Activated CD8-positive, alpha-beta memory T cell treated with anti-CD3 and anti-CD28 coated beads, Interleukin-2, amount 10 ng/mL, durations not matched to agents 7 days and 5 days (primary cell): ENCODE measurements around the gene NRIP3. TPM values are rescaled to one million over a fixed set of nuclear protein-coding genes. Genes with fewer than 3 reads are reported as not detected.
A peak's percentile ranks its signal among the peaks of the same experiment; 100 is the strongest.
"Not testable (repeated sequence)": the region's sequence is repeated elsewhere in the genome, so short reads cannot be mapped to it uniquely, and the experiment has no call there.

Experiments used
- ATAC-seq: fragments of 150-1000 bp; cut with Tn5 transposase; one replicate; pipeline ENCODE4 v1.10.0; 2021; ENCODE audit warnings: moderate library complexity
- CTCF ChIA-PET: fragments of 350-600 bp; sonication (Branson Sonifier 250); formaldehyde crosslinking; loops from one replicate; lab custom pipeline; 2021; ENCODE audit warnings: antibody characterized with exemption; lab: Charles Lee
- DNase-seq: peaks from one replicate; pipeline ENCODE4 v3.0.0-alpha.2; 2020
- H3K27ac Mint-ChIP-seq: one replicate; pipeline ENCODE4 v1.8.0; 2021; ENCODE audit warnings: mild to moderate bottlenecking, mixed read lengths
- H3K27me3 Mint-ChIP-seq: one replicate; pipeline ENCODE4 v1.8.0; 2021; ENCODE audit warnings: mixed read lengths
- H3K36me3 Mint-ChIP-seq: one replicate; pipeline ENCODE4 v1.8.0; 2021; ENCODE audit warnings: mild to moderate bottlenecking, mixed read lengths
- H3K4me1 Mint-ChIP-seq: one replicate; pipeline ENCODE4 v1.8.0; 2021; ENCODE audit warnings: mixed read lengths
- H3K4me3 Mint-ChIP-seq: one replicate; pipeline ENCODE4 v1.8.0; 2021; ENCODE audit warnings: mild to moderate bottlenecking, moderate library complexity, mixed read lengths
- H3K9me3 Mint-ChIP-seq: one replicate; pipeline ENCODE4 v1.8.0; 2022; ENCODE audit warnings: low read depth, mixed read lengths
- total RNA-seq, 2 experiments: library from RNA; stranded (reverse); gene quantifications; one replicate each; pipeline ENCODE4 v1.2.3, GENCODE V29; 2021

The NRIP3 gene
- total RNA-seq, 2 experiments from 2014 or later = 0.91 to 2.1 TPM

DNA sequence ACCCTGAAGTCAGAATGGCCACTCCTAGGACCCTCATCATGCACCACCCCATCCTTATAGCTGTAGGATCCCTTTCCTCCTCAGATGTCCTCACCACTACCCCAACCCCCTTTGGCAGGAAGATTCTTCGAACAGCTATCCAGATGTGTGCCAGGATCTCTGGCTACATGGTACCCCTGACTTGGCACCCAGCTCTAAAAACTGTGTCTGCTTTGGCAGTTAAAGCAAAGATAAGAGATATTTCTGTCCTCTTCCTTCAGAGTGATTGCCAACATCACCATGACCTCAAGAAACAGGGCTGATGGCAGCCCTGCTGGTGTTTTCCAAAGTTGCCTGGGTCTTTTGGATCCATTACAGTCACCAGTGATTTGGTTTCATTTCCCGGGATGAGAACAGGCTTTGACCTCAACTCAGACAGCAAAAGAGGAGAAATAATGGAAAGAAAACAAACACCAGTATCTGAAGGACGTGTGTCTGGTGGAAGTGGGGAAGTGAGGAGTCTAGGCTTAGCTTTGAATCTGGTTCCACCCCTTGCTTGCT, 4.3 kb upstream of the NRIP3 start:
- Mint-ChIP-seq H3K4me3 (no peak overlapping the region), H3K27me3 (peaks cover 63% of the 10 kb centered on the region), H3K36me3 (no peaks in the 10 kb centered on the region), H3K4me1 (peaks cover 9% of the 10 kb centered on the region), H3K27ac (no peak overlapping the region), H3K9me3 (no peaks in the 10 kb centered on the region)
- CTCF ChIA-PET = no interaction called here
- ATAC-seq (no peak), DNase-seq (no peak)

DNA sequence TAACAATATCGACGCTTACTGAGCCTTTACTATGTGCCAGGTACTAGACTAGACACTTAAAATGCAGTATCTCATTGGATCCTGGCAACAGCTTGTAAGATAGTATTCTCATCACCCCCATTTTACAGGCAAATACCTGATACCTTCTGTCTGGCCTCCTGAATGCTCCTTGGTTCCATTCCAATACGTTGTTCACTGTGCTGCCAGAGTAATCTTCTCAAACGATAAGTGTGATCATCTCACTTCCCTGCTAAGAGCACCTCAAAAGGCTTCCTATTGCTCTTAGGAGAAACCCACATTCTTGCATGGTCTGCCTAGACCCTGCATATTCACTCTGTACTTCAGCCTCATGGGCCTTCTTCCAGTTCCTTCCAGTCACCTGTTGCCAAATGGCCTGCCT, 1.3 kb upstream of the NRIP3 start:
- no peaks in the 10 kb centered on the region for H3K9me3 Mint-ChIP-seq
- DNase-seq (no peak), ATAC-seq (no peak)
- CTCF ChIA-PET = interaction anchor here (2.8 kb wide), 1 partner anchor 11 kb away, joined by 24 read pairs; no protein-coding TSS in a partner anchor
- peaks cover 23% of the 10 kb centered on the region for H3K4me1 Mint-ChIP-seq
- no peaks in the 10 kb centered on the region for H3K36me3 Mint-ChIP-seq
- no peak overlapping the region for H3K27ac Mint-ChIP-seq
- H3K4me3 Mint-ChIP-seq = peak overlapping the region; percentile 46
- peaks cover 65% of the 10 kb centered on the region for H3K27me3 Mint-ChIP-seq

- Mint-ChIP-seq H3K27ac (no peak overlapping the region), H3K4me3 (peak overlapping the region; percentile 46), H3K36me3 (no peaks in the 10 kb centered on the region), H3K9me3 (no peaks in the 10 kb centered on the region), H3K27me3 (peaks cover 61% of the 10 kb centered on the region), H3K4me1 (peaks cover 23% of the 10 kb centered on the region)
- no peak for ATAC-seq
- DNase-seq = no peak
- CTCF ChIA-PET = interaction anchor here (0.8 to 1.5 kb wide), 3 partner anchors 11 to 134 kb away, joined by 4 to 12 read pairs (median 4); no protein-coding TSS in a partner anchor
Observed at GRCh38 chr11:9004183-9004926, 554 bp upstream of the NRIP3 start.

GRCh38 chr11:9002920-9003572, 755 bp downstream of the NRIP3 start:
- Mint-ChIP-seq H3K4me3 (peak overlapping the region; percentile 67), H3K27me3 (peaks cover 62% of the 10 kb centered on the region), H3K4me1 (peaks cover 23% of the 10 kb centered on the region), H3K27ac (no peak overlapping the region), H3K9me3 (no peaks in the 10 kb centered on the region), H3K36me3 (no peaks in the 10 kb centered on the region)
- CTCF ChIA-PET = interaction anchor here (0.5 to 1.6 kb wide), 6 partner anchors 10 to 437 kb away, joined by 3 to 12 read pairs (median 4); no protein-coding TSS in a partner anchor
- no peak for DNase-seq
- no peak for ATAC-seq

GRCh38 chr11:9001736-9002135, 2.1 kb downstream of the NRIP3 start:
- peak; percentile 59 for ATAC-seq
- Mint-ChIP-seq H3K4me3 (no peak overlapping the region), H3K9me3 (no peaks in the 10 kb centered on the region), H3K27me3 (peaks cover 53% of the 10 kb centered on the region), H3K4me1 (peaks cover 23% of the 10 kb centered on the region), H3K27ac (no peak overlapping the region), H3K36me3 (no peaks in the 10 kb centered on the region)
- DNase-seq = peak; percentile 58
- CTCF ChIA-PET = interaction anchor here (1.0 to 2.8 kb wide), 2 partner anchors 14 to 136 kb away, joined by 3 to 14 read pairs; no protein-coding TSS in a partner anchor

DNA sequence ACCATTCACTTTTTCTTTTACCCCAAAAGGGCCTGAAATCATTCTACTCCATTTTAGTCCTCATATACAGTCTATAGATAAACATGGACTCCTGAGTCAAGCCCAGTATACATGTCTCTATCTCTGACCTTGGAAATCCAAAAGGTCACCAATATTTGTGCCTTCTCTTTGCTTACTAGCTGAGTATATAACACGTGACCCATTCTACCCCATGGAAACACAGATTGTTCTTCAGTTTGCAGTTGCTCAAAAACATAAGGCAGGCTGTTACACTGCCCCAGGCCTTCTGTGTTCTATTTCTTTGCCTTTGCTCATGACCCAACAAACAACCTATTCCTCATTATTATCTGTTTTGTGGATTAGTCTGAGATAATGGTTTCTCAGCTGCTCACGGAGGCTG, 5.8 kb downstream of the NRIP3 start:
- DNase-seq (no peak), ATAC-seq (no peak)
- CTCF ChIA-PET = interaction anchor here (1.3 to 2.4 kb wide), 2 partner anchors 16 to 140 kb away, joined by 4 to 7 read pairs; no protein-coding TSS in a partner anchor
- Mint-ChIP-seq H3K36me3 (no peaks in the 10 kb centered on the region), H3K27me3 (peaks cover 33% of the 10 kb centered on the region), H3K4me3 (no peak overlapping the region), H3K9me3 (no peaks in the 10 kb centered on the region), H3K27ac (no peak overlapping the region), H3K4me1 (peaks cover 13% of the 10 kb centered on the region)

DNA sequence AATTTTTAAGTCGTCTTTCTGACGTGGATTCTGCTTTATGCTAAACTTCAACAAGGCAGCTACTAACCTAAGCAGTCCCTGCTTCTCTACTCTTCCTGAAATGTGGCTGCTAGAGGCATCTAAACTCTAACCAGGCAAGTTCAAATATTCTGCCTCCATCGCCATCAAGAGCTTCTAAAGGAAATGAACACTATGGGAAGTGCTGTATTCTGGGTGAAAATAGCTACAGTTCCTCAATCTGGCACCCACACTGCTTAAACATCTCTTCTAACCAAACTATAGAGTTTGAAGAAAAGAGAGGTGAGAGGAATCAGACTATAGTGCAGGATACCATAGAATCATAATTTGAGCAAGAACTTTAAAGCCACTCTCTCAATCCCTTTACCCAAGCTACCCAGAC, 6.3 kb downstream of the NRIP3 start:
- Mint-ChIP-seq H3K4me3 (no peak overlapping the region), H3K27ac (no peak overlapping the region), H3K4me1 (peaks cover 10% of the 10 kb centered on the region), H3K9me3 (no peaks in the 10 kb centered on the region), H3K27me3 (peaks cover 30% of the 10 kb centered on the region), H3K36me3 (no peaks in the 10 kb centered on the region)
- no peak for DNase-seq
- CTCF ChIA-PET = interaction anchor here (0.7 to 2.4 kb wide), 3 partner anchors 15 to 169 kb away, joined by 4 to 7 read pairs (median 5); no protein-coding TSS in a partner anchor
- no peak for ATAC-seq

DNA sequence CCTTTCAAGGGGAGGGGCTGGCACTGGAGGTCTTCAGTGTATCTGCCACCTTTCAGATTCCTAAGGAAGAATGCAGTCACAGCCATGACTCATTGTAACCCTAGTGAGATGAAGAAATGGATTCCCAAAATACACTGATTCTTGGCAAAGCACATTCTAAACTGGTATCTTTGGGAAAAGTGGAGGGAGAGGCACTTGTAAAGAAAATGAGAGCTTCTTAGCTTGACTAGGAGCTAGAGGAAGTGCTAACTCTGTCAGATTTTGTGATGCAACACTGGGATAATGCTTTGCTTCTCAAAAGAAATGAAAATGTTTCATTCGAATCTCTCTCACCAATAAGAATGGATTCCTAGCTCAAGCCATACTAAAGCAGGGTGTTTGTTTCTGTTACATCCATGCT, 14.3 kb downstream of the NRIP3 start:
- H3K4me3 Mint-ChIP-seq = no peak overlapping the region
- peaks cover 27% of the 10 kb centered on the region for H3K27me3 Mint-ChIP-seq
- no peak overlapping the region for H3K27ac Mint-ChIP-seq
- ATAC-seq (no peak), DNase-seq (no peak)
- no peaks in the 10 kb centered on the region for H3K36me3 Mint-ChIP-seq
- peaks cover 9% of the 10 kb centered on the region for H3K4me1 Mint-ChIP-seq
- CTCF ChIA-PET = no interaction called here
- no peaks in the 10 kb centered on the region for H3K9me3 Mint-ChIP-seq

- Mint-ChIP-seq H3K4me3 (no peak overlapping the region), H3K27ac (no peak overlapping the region), H3K36me3 (no peaks in the 10 kb centered on the region), H3K9me3 (no peaks in the 10 kb centered on the region), H3K27me3 (peaks cover 24% of the 10 kb centered on the region), H3K4me1 (peaks cover 12% of the 10 kb centered on the region)
- ATAC-seq (no peak), DNase-seq (no peak)
- CTCF ChIA-PET = interaction anchor here (0.8 to 1.5 kb wide), 2 partner anchors 27 to 29 kb away, joined by 3 to 4 read pairs; no protein-coding TSS in a partner anchor
Observed at GRCh38 chr11:8988329-8989234, 15.2 kb downstream of the NRIP3 start.

DNA sequence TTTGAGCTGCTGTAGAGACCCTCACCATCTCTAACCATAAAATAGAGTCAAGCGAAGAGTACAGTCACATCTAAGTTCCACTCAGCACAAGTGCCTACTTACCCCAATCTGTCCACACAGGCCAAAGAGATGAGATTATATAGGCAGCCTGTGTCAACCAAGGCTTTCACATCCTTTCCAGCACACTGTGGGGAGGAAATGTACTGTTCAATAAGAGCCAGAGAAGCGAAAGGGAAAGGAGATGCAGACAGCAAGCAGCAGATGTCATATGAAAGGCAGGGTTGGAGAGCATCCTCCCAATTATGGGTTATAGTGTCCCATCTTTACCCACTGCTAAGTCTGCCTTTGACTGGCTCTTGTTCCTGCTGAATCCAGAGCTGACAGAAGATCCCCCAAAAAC, 16.4 kb downstream of the NRIP3 start:
- peak; percentile 78 for ATAC-seq
- no peaks in the 10 kb centered on the region for H3K36me3 Mint-ChIP-seq
- peaks cover 20% of the 10 kb centered on the region for H3K27me3 Mint-ChIP-seq
- DNase-seq = peak; percentile 46
- CTCF ChIA-PET = interaction anchor here (0.8 to 1.5 kb wide), 4 partner anchors 19 to 28 kb away, joined by 3 to 4 read pairs (median 4); partner anchors contain the start of gene TMEM9B
- no peak overlapping the region for H3K4me3 Mint-ChIP-seq
- peak overlapping the region; percentile 20 for H3K27ac Mint-ChIP-seq
- H3K4me1 Mint-ChIP-seq = peaks cover 18% of the 10 kb centered on the region
- no peaks in the 10 kb centered on the region for H3K9me3 Mint-ChIP-seq

DNA sequence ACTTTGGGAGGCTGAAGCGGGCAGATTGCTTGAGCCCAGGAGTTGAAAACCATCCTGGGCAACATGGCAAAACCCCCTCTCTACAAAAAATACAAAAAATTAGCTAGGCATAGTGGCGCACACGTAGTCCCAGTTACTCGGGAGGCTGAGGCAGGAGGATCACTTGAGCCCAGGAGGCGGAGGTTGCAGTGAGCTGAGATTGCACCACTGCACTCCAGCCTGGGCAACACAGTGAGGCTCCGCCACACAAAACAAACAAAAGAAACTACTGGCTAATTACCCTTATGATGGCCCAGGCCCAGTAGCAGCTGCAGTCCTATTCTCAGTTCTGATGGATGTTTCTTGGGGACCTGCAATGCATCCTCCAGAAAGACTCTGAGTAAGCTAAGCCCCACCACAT, 17.0 kb downstream of the NRIP3 start:
- H3K4me3 Mint-ChIP-seq, H3K36me3 Mint-ChIP-seq, H3K27ac Mint-ChIP-seq, DNase-seq, H3K9me3 Mint-ChIP-seq, ATAC-seq: not testable (repeated sequence)
- Mint-ChIP-seq H3K27me3 (peaks cover 15% of the 10 kb centered on the region), H3K4me1 (peaks cover 18% of the 10 kb centered on the region)
- CTCF ChIA-PET = interaction anchor here (1.4 kb wide), 1 partner anchor 22 kb away, joined by 4 read pairs; the partner anchor contains the start of gene TMEM9B

DNA sequence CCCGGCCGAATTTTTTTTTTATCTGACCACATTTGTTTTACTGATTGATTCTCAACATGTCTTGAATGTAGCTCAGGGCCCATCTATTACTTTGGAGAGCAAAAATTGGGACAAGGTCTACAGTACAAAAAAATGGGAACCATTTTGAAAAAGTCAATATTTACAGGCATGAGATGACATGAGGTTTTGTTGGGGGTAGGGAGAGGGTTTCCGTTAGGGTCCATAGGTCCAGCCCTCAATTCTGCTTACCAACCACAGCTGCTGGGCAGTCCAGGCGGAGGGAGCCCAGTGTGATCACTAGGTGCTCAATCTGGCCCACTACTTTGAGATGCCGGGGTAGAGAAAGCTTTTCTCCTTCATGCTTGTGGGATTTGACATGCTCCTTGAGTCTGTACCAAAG, 18.3 kb downstream of the NRIP3 start:
- no peak overlapping the region for H3K27ac Mint-ChIP-seq
- no peaks in the 10 kb centered on the region for H3K9me3 Mint-ChIP-seq
- CTCF ChIA-PET = no interaction called here
- H3K27me3 Mint-ChIP-seq = peaks cover 10% of the 10 kb centered on the region
- ATAC-seq = no peak
- H3K4me1 Mint-ChIP-seq = peaks cover 18% of the 10 kb centered on the region
- H3K36me3 Mint-ChIP-seq = no peaks in the 10 kb centered on the region
- H3K4me3 Mint-ChIP-seq = no peak overlapping the region
- DNase-seq = no peak
